Measurements from ENCODE around the gene STOML1.

DNA sequence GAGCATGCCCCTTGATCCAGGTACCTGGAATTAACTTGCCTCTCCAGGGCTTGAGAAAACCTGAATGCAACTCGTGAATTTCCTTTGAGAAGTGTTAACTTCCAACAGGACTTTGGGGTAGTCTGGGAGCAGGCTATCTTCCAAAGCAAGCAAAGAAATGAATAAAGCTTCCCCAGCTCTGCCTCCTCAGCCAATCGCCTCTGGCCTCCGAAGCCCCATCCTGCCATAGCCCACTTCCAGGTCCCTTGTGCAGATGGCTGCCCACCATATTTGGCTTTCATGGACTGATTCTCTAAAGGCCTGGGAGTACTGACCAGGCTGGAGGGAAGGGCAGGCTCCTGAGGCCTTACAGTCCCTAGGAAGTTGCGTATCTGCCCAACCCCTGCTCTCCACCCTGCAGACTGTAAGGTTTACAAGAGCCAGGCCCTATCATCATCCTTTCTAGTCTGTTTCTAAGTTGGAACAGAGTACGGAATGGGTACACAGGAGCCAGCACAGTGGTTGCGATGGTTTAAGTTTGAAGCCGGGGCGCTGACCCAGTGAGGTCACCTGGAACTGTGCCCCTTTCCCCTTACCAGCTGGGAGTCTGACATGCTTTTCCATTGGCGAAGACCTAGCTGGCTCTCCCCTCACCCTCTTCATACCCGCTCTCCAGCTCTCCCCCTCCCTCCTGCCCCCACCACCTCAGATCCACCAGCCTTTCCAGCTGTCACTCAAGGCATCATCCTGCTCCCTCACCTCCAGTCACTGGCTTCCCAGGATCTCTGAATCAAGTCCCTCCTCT, 1.3 kb upstream of the STOML1 start:
- TF ChIP-seq, protein P1, sequence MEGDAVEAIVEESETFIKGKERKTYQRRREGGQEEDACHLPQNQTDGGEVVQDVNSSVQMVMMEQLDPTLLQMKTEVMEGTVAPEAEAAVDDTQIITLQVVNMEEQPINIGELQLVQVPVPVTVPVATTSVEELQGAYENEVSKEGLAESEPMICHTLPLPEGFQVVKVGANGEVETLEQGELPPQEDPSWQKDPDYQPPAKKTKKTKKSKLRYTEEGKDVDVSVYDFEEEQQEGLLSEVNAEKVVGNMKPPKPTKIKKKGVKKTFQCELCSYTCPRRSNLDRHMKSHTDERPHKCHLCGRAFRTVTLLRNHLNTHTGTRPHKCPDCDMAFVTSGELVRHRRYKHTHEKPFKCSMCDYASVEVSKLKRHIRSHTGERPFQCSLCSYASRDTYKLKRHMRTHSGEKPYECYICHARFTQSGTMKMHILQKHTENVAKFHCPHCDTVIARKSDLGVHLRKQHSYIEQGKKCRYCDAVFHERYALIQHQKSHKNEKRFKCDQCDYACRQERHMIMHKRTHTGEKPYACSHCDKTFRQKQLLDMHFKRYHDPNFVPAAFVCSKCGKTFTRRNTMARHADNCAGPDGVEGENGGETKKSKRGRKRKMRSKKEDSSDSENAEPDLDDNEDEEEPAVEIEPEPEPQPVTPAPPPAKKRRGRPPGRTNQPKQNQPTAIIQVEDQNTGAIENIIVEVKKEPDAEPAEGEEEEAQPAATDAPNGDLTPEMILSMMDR (IDR thresholded peaks at IDR 0.05; ENCODE audit: low read length): no peak
- no peak for TF ChIP-seq EZH2 (IDR thresholded peaks at IDR 0.05; ENCODE audit: borderline replicate concordance, low read length)
